ENCODE measurements around the gene CTDSPL2.
"Not testable (repeated sequence)": the region's sequence is repeated elsewhere in the genome, so short reads cannot be mapped to it uniquely, and the experiment has no call there.

CTDSPL2 gene

DNA sequence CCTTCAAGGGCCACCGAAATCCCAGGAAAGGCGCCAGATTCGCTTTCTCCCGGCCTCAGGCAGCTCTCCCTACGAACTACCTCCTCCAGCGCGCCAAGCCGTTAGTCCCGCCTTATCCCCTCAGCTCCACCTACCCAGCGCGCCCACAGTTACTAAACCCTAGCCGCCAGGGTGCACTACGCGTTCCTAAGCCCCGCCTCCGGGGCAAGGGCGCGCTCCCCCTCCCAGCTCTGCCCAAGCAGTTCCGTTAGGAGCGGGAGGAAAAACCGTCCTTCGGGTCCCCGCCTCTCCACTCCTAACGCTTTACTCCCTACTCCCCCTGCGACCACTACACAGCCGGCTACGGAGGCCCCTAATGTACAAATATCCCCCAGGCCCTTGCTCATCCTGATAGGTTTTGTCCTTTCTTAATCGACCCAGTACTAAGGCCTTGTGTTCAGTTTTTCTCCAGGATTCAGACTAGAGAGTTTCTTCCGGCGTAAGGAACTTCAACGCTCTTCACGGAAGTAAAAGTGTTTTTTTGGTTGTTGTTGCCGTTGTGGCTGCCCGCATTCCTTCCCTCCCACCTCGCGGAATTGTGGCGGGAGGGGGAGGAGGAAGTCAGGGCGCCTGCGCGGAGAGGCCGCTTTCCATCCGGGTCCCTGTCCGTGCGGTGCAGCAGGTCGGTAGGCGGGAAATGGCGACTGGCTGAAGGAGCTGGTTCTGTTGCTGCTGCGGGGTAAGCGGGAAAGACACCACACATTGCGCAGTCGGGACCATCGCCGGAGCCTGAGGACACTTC lies at the start of gene CTDSPL2:
Gene CTDSPL2, plus strand, starts transcription at position 655 of the 781 bp plus-strand sequence. CDS start 31,386 bp downstream, outside the sequence.
- DNase-seq (ENCODE audit: low spot score), result peak; percentile 96

DNA sequence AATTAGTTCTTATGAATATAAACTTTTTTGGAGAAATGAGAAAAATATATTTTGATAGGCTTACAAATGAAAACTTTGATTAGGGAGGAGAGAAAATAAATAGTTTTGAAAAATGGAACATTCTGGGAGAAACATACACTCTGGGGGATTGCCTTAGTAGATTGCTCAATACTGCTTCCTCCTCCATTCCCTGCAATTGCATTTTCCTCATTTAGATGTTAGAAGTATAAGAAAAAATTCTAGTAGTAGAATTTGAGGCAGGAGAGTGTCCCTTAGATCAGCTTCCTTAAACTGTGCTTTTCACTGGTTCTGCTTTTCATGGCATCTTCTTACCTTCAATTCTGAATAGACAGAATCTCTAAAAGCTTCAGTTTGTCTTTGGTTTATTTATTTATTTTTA lies 46.2 kb upstream of the CTDSPL2 start:
- no peak for DNase-seq (ENCODE audit: low spot score)

DNA sequence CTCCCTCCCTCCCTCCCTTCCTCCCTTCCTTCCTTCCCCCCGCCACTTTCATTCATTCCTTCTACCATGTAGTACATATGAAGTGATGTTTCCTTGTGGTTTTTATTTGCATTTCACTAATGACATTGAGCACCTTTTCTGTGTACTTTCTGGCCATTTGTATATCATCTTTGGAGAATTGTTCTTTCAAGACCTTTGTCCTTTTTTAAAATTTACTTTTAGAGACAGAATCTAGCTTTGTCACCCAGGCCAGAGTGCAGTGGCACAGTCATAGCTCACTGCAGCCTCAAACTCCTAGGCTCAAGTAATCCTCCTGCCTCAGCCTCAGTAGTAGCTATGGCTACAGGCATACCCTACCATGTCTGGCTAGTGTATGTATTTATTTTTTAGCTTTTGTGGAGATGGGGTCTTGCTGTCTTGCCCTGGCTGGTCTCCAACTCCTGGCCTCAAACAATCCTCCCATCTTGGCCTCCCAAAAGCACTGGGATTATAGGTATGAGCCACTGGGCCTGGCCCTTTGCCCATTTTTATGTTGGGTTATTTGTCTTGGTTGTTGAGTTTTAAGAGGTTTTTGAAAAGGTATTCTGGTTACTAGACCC lies 42.0 kb upstream of the CTDSPL2 start:
- DNase-seq (ENCODE audit: low spot score), result no peak

DNA sequence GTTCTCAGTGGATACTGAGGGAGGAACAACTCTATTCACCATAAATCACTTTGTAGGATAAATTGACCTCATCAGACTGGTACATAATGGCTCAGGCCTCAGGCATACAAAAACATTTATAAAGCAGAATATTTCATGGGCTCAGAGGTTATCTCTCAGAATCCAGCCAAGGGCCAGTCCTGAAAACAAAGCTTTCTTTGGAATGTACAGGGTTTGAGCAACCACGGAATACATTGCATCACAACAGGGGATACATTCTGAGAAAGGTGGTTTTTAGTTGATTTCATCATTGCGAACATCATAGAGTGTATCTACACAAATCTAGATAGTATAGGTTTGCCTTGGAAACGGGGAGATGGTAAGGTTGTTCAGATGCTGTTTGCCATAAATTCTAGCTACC lies 33.4 kb upstream of the CTDSPL2 start:
- no peak for DNase-seq (ENCODE audit: low spot score)

DNA sequence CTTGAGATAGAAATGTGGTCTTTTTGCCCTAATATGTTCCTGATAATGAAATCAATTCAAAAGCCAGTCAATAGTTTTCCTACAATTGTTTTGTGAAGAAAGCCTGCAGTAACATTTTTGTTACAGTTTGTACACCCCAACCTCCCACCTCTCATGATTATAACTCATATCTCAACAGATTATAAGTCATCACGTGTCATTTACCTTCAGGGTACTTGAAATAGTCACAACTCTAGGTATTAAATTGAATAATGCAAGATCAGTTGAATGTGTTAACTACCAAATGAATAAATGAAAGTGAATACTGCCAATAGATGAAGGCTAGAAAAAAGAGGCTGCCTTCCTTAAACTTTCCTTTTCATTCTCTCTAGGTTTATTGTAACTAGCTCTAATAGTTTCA lies 32.9 kb upstream of the CTDSPL2 start:
- DNase-seq (ENCODE audit: low spot score), result no peak

DNA sequence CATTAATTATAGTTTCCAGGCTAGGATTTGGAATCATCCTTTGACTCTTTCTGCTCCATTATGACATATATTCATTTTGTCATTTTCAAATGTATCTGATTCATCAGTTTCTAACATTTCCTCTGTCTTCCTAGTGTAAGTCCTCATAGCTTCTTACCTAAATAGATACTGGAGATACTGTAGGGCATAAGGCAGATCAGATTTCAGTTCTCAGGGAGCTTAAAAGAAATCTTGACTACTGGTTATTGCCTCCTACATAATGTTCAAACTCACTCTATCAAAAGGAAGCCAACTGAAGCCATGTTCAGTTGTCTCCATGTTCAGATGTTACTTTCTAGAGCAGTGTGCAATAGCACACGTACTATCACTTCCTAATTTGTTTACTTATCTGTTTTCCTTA lies 29.6 kb upstream of the CTDSPL2 start:
- DNase-seq (ENCODE audit: low spot score), result no peak

DNA sequence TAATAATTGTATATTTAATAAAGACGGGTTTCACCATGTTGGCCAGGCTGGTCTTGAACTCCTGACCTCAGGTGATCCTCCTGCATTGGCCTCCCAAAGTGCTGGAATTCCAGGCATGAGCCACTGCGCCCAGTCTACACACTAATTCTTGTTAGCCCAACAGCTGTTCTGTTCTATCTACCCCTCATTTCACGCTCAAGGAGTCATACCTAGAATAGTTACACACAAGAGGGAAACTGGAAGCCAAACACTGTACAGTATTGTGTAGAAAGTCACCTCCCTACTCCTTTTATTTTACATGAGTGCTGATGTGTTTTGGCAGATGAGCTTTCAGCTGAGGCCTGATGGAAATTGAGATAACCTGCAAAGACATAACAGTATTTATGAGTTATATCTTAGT lies 13.4 kb upstream of the CTDSPL2 start:
- DNase-seq (ENCODE audit: low spot score), result no peak

DNA sequence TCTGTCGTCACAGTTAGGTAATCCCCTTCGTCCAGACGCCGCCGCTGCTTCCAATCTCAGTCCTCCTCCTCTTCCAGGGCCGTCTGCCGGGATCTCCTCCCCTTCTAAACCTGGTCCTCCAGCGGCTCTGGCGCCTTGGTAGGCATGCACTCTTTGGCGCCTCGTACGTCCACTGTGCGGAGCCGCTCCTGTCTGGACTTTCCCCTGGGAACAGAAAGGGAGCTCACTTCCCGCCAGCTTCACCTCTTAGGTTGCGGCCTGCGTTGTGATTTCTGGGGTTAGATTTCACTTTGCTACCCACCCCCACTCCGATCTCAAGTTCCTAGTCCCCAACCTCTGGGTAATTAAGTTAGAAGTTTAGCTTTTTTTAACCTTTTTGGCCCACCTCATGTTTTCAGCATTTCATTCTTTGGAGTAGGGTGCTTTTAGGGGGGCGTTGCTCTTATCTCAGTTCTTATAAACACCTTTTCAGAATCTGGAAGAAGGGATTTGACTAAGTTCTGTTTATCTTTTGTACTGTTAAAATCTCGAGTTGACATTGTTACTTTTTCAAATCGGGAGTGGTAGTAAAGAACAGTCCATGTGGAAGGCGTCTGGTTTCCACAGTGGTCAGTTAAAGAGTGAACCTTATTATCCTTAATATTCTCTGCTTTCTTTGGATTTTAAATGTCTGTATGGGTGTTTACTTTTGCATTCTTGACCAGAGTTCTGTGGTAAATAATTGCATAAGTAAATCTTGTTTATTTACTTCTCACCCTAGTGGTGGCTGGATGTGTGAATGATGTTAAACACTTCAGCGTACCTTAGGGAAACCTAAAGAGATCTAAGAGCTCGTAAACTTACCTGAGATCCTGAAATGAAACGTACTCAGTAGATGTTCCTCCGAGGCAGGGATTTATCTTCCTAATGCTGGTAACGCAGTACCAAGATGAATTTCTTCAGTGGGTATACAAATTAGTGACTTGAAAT lies 611 bp downstream of the CTDSPL2 start:
- DNase-seq (ENCODE audit: low spot score), result peak; percentile 80

DNA sequence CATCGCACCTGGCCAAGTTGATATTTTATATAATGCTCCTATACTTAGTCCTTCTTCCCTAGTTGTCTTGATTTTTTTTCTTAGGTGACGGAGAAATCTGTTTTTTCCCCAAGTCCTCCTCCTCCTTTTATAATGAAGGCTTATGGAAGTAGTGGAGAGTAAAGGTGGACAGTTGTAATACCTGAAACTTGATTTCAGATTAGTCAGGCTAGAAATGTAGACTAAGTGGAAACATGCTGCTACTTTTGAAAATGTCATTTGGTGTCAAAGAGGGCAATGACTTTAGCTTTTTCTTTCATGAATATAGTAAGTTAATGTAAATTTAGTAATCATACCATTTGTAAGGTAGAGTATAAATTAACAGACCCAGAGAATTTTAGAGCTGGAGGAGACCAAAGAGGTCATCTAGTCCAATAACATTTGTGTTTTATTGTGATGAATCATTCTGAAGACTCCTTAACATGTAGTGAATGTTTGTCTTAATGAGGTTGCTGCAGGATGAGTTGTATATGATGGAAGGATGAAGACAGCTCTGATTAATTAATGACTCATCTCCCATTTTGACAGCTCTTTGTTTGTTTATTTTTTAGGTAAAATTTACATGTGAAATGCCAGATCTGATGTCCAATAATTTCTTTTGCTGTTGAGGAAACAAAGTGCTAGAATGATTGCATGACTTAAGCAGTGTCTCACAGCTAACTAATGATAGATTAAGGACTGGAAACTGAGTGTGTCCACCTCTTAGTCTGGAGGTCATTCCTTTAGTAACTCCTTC lies 8.7 kb downstream of the CTDSPL2 start:
- DNase-seq (ENCODE audit: low spot score), result no peak

DNA sequence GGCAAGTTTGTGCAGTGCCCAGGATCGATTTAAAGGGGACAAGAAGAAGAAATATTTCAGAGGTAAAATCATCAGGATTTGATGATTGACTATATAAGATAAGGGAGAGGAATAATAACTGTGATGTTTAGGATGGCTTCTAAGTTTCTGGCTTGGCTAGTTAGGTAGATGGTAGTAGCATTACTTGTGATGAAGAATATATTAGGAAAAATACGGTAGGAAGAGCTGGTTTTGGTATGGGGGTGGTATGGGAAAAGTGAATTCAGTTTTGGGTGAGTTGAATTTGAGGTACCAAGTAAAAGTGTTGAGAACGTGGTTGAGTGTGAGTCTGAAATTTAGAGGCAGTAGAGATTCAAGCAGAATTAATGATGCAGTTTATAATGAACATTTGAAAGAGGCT lies 11.0 kb downstream of the CTDSPL2 start:
- DNase-seq (ENCODE audit: low spot score), result no peak

DNA sequence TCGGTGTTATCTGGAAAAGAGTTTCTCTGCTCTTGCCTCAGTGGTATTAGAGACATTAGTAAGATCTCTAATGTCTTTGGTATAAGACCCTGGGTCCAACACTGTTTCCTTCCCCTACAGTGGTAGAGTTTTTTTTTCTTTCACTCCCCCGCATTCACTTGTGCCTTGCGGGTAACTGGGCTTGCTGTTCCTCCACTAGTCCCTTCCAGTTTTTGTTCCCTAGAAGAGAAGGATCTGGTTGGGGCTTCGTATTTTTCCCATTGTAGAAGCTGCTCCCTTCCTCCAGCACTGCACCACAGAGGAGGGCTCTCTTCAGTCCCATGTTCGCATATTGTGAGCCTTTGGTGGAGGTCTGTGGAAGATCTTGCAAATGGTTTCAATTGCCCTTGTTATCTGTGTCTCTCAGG lies 13.7 kb downstream of the CTDSPL2 start:
- no peak for DNase-seq (ENCODE audit: low spot score)

DNA sequence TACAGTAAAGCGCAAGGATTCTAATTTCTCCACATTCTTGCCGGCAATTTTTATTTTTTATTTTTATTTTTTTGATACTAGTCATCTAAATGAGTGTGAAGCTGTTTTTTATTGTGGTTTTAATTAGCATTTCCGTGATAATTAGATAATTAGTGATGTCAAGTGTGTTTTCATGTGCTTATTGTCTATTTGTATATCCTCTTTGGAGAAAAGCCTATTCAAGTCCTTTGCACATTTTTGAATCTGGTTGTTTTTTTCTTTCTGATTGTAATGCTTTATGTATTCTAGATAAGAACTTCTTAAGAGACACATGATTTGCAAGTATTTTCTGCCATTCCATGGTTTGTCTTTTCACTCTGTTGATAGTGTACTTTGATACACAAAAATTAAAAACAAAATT lies 16.1 kb downstream of the CTDSPL2 start:
- no peak for DNase-seq (ENCODE audit: low spot score)

DNA sequence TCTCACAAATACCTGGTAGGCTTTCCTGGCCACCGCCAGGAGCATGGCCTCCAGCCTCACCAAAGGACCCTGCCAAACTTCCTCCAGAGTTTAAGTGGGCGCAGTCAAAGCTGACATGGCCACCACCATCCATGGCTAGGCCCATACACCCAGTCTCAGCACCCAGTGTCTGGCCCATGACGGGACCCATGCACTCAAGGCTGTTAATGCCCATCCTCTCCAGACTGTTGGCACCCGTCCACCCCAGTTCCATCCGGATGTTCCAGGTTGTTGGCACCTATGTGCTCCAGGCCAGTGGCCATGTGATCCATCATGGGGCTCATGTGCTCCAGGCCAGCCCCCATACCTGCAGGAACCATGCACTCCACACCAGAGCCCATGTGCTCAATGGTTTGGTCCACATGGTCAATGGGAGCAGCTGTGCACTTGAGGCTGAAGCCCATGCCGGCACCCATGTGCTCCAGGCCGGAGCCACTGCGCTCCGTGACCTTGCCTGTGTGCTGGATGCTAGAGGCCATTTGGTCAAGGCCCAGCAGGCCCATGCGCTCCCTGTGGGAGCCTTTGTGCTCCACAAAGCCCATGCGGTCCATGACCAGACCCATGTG lies 20.4 kb downstream of the CTDSPL2 start:
- DNase-seq (ENCODE audit: low spot score), result no peak

DNA sequence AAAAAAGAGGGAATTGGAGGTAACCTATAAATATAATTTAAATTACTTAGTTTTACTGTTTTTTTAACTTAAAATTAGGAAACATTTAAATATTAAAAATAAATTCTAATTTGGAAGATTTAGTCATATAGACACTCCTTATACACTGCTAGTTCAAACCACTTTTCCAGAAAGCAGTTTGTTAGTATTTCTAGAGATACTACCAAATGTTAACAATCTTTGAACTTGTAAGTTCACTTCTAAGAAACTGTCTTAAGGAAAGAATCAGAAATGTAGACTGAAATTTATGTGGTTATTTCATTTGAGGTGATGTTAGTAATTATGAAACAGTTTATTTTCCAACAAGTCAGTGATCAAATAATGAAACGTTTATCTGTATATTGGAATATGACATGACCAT lies 22.7 kb downstream of the CTDSPL2 start:
- no peak for DNase-seq (ENCODE audit: low spot score)

DNA sequence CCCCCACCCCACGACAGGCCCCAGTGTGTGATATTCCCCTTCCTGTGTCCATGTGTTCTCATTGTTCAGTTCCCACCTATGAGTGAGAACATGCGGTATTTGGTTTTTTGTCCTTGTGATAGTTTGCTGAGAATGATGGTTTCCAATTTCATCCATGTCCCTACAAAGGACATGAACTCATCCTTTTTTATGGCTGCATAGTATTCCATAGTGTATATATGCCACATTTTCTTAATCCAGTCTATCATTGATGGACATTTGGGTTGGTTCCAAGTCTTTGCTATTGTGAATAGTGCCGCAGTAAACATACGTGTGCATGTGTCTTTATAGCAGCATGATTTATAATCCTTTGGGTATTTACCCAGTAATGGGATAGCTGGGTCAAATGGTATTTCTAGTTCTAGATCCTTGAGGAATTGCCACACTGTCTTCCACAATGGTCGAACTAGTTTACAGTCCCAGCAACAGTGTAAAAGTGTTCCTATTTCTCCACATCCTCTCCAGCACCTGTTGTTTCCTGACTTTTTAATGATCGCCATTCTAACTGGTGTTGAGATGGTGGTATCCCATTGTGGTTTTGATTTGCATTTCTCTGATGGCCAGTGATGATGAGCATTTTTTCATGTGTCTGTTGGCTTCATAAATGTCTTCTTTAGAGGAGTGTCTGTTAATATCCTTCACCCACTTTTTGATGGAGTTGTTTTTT lies 26.3 kb downstream of the CTDSPL2 start:
- DNase-seq (ENCODE audit: low spot score), result not testable (repeated sequence)

DNA sequence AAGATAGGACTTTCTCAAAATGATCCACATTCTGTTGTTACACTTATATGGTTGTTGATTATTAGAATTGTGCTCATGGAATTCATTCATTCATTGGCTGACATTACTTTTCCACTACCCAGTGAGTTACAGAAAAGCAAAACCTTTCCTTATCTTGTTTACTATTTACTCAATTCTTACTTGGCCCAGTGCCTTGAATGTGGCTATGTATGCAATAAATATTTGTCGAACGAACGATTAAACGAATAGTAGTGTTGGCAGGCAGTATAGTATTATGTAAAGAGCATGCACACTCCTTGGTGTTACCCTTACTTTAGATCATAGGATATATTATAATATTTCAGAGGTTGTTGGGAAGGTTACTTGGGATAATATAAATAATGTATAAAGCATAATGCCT lies 31.0 kb downstream of the CTDSPL2 start:
- DNase-seq (ENCODE audit: low spot score), result no peak

DNA sequence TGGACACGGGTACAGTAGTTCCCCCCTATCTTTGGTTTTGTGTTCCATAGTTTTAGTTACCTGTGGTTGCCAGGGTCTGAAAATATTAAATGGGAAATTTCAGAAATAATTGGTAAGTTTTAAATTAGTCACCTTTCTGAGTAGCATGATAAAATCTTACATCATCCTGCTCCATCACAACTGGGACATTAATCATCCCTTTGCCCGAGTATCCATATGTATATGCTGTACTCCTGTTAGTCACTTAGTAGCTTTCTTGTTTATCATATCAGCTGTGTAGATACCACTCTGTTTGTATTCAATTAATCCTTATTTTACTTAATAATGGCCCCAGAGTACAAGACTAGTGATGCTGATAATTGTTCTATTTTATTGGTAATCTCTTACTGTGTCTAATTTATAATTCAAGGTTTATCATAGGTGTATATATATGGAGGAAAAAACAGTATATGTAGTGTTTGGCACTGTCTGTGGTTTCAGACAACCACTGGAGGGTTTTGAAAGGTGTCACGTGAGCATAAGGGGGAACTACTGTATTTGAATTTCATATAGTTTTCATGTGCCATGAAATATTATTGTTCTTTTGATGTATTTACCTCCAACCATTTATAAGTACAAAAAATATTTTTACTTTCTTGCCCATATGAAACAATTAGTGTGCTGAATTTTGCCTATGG lies 41.4 kb downstream of the CTDSPL2 start:
- DNase-seq (ENCODE audit: low spot score), result peak; percentile 40

DNA sequence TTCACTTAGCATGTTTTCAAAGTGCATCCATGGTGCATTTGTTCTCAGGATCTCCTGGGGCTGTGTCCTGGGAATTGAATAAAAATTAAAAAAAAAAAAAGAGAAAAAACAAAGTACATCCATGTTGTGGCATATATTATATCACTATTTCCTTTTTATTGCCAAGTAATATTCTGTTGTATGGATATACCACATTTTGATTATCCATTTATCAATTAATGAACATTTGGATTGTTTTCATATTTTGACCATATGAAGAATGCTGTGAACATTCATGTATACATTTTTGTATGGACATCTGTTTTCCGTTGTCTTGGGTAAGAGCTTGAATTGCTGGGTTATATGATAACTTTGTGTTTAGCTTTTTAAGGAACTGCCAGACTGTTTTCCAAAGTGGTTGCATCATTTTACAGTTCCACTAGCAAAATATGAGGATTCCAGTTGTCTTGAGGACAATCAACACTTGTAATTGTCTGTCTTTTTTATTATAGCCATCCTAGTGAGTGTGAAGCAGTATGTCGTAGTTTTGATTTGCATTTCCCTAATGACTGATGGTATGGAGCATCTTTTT lies 44.5 kb downstream of the CTDSPL2 start:
- no peak for DNase-seq (ENCODE audit: low spot score)

DNA sequence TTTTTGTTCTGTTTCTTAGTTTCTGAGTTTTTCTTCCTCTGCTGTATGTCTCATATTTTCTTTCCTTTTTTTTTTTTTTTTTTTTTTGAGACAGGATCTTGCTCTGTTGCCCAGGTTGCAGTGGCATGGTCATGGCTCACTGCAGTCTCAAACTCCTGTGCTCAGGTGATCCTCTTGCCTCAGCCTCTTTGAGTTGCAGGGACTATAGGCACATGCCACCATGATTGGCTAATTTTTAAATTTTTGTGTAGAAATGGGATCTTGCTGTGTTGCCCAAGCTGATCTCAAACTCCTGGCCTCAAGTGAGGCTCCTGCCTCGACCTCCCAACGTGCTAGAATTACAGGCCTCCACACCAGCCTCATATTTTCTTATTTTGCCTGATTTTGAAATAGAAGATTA lies 51.9 kb downstream of the CTDSPL2 start:
- no peak for DNase-seq (ENCODE audit: low spot score)

DNA sequence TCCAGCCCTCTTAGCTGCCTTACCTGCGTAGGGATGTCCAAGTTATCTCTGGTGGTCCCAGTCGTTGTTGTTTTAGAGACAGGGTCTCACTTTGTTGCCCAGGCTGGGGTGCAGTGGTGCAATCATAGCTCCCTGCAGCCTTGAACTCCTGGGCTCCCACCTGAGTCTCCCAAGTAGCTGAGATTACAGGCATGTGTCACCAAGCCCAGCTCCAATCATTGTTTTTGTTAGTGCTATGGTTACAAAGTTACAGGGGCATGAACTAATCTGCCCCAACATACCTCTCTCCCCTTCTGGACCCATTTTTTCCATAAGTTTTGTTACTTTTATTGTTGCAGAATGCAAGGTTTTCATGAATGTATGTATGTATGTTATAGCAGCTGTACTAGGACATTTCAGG lies 54.7 kb downstream of the CTDSPL2 start:
- no peak for DNase-seq (ENCODE audit: low spot score)

Measured in SW480 (cell line).